WTC11 (cell line): ENCODE measurements around the gene EAF1. TPM values are rescaled to one million over a fixed set of nuclear protein-coding genes. Genes with fewer than 3 reads are reported as not detected.
"Not testable (repeated sequence)": the region's sequence is repeated elsewhere in the genome, so short reads cannot be mapped to it uniquely, and the experiment has no call there.

Source experiments
- ATAC-seq: fragments of 200-7000 bp; cut with Tn5 transposase; 2 replicates; pipeline ENCODE4 v1.10.0; 2021; ENCODE audit warnings: mild to moderate bottlenecking, moderate library complexity
- CTCF ChIA-PET: fragments of 300-600 bp; sonication (Branson Sonifier 250); formaldehyde crosslinking; loops from one replicate; lab custom pipeline; 2021; ENCODE audit warnings: antibody characterized with exemption; lab: Charles Lee
- POLR2A ChIA-PET: fragments of 350-600 bp; sonication (Branson Sonifier 250); formaldehyde crosslinking; loops from one replicate; lab custom pipeline; 2021; ENCODE audit warnings: antibody characterized with exemption; lab: Charles Lee
- DNase-seq: peaks from one replicate; pipeline ENCODE4 v3.0.0; 2021; ENCODE audit warnings: low spot score
- H3K27ac Mint-ChIP-seq: 2 replicates; pipeline ENCODE4 v1.8.0; 2021; ENCODE audit warnings: mixed read lengths
- H3K27me3 Mint-ChIP-seq: 2 replicates; pipeline ENCODE4 v1.8.0; 2021; ENCODE audit warnings: low read depth, mild to moderate bottlenecking, moderate library complexity, mixed read lengths
- H3K36me3 Mint-ChIP-seq: 2 replicates; pipeline ENCODE4 v1.8.0; 2021; ENCODE audit warnings: mixed read lengths
- H3K4me1 Mint-ChIP-seq: 2 replicates; pipeline ENCODE4 v1.8.0; 2022; ENCODE audit warnings: mixed read lengths
- H3K4me3 Mint-ChIP-seq: 2 replicates; pipeline ENCODE4 v1.8.0; 2021; ENCODE audit warnings: mild to moderate bottlenecking, moderate library complexity, mixed read lengths
- H3K9me3 Mint-ChIP-seq: 2 replicates; pipeline ENCODE4 v1.8.0; 2021; ENCODE audit warnings: mixed read lengths
- CREB1 ChIP-seq: sonication (generic); formaldehyde crosslinking; IDR thresholded peaks from 2 replicates; pipeline ENCODE4 v1.8.0; 2023; ENCODE audit warnings: mild to moderate bottlenecking, missing genetic modification reagents
- CTCF ChIP-seq: fragments of 200-600 bp; IDR thresholded peaks from 2 replicates; pipeline ENCODE4 v1.8.0; 2022; ENCODE audit warnings: antibody characterized with exemption
- E2F1 ChIP-seq: sonication (generic); formaldehyde crosslinking; IDR thresholded peaks from 2 replicates; pipeline ENCODE4 v1.8.0; 2022; ENCODE audit warnings: mild to moderate bottlenecking, missing genetic modification reagents
- EMX1 ChIP-seq: fragments of 250-450 bp; sonication (Bioruptor Pico); IDR thresholded peaks from 2 replicates; pipeline ENCODE4 v1.8.0; 2021; ENCODE audit warnings: mild to moderate bottlenecking
- ETV6 ChIP-seq: sonication (generic); formaldehyde crosslinking; IDR thresholded peaks from 2 replicates; pipeline ENCODE4 v1.8.1; 2022; ENCODE audit warnings: mild to moderate bottlenecking, missing genetic modification reagents
- GRHL2 ChIP-seq: fragments of 250-450 bp; sonication (Bioruptor Pico); IDR thresholded peaks from 2 replicates; pipeline ENCODE4 v1.8.0; 2022; ENCODE audit warnings: mild to moderate bottlenecking, moderate library complexity; ENCODE audit not compliant: insufficient replicate concordance, severe bottlenecking
- GTF2I ChIP-seq: fragments of 250-450 bp; sonication (Bioruptor Pico); conservative IDR thresholded peaks from 2 replicates; pipeline ENCODE4 v1.4.0; 2021; ENCODE audit warnings: mild to moderate bottlenecking
- IRF2 ChIP-seq: sonication (generic); formaldehyde crosslinking; IDR thresholded peaks from 2 replicates; pipeline ENCODE4 v1.8.0; 2022; ENCODE audit warnings: low read depth, missing genetic modification reagents, borderline replicate concordance
- NFATC4 ChIP-seq: fragments of 250-450 bp; sonication (Bioruptor Pico); IDR thresholded peaks from 2 replicates; pipeline ENCODE4 v1.9.0; 2021; ENCODE audit warnings: mild to moderate bottlenecking
- PRDM15 ChIP-seq: sonication (generic); formaldehyde crosslinking; IDR thresholded peaks from 2 replicates; pipeline ENCODE4 v1.8.0; 2022; ENCODE audit warnings: missing genetic modification reagents
- TP53 ChIP-seq: sonication (generic); formaldehyde crosslinking; IDR thresholded peaks from 2 replicates; pipeline ENCODE4 v1.8.1; 2023; ENCODE audit warnings: mild to moderate bottlenecking, missing genetic modification reagents
- ZNF263 ChIP-seq: sonication (generic); formaldehyde crosslinking; IDR thresholded peaks from 2 replicates; pipeline ENCODE4 v1.8.1; 2022; ENCODE audit warnings: low read depth, mild to moderate bottlenecking, moderate library complexity, missing genetic modification reagents
- ZNF416 ChIP-seq: fragments of 250-450 bp; sonication (Bioruptor Pico); IDR thresholded peaks from 2 replicates; pipeline ENCODE4 v1.9.0; 2021; ENCODE audit warnings: mild to moderate bottlenecking, inconsistent platforms
- total RNA-seq: library from RNA; stranded (reverse); gene quantifications from 3 replicates; pipeline ENCODE4 v1.2.3, GENCODE V29; 2021
- TF ChIP-seq, protein P1 (sequence below): sonication (generic); formaldehyde crosslinking; IDR thresholded peaks from 2 replicates; pipeline ENCODE4 v1.8.1; 2023; ENCODE audit warnings: mild to moderate bottlenecking, missing genetic modification reagents, moderate library complexity
- TF ChIP-seq, protein P2 (sequence below): sonication (generic); formaldehyde crosslinking; conservative IDR thresholded peaks from 2 replicates; pipeline ENCODE4 v1.8.1; 2022; ENCODE audit warnings: mild to moderate bottlenecking, missing genetic modification reagents
- TF ChIP-seq, protein P3 (sequence below): sonication (generic); formaldehyde crosslinking; conservative IDR thresholded peaks from 2 replicates; pipeline ENCODE4 v1.8.1; 2023; ENCODE audit warnings: mild to moderate bottlenecking, low read depth, missing genetic modification reagents, moderate library complexity

Gene EAF1
- total RNA-seq, 1 experiment from 2014 or later = 25.4 TPM

DNA sequence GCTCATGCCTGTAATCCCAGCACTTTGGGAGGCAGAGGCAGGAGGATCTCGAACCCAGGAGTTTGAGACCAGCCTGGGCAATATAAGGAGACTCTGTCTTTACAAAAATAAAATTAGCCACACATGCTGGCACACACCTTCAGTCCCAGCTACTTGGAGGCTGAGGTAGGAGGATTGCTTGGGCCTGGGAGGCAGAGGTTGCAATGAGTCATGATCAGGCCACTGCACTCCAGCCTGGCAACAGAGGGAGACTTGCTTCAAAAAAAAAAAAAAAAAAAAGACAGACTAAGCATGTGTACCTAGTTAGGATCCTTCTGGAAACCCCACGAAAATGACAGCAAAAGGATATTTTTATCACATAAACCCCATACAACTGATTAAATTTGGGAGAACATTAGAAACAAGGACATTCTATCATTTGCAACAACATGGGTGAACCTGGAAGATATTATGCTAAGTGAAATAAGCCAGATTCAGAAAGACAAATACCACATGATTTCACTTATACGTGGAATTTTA is 44.9 kb upstream of the EAF1 start (continued):
- TF ChIP-seq E2F1 (CRISPR knock-in tag) (no peak), EMX1 (no peak), IRF2 (CRISPR knock-in tag) (no peak), CTCF (no peak), GRHL2 (CRISPR knock-in tag) (no peak), PRDM15 (CRISPR knock-in tag) (no peak)
- TF ChIP-seq, all 79 proteins: peak for 0

DNA sequence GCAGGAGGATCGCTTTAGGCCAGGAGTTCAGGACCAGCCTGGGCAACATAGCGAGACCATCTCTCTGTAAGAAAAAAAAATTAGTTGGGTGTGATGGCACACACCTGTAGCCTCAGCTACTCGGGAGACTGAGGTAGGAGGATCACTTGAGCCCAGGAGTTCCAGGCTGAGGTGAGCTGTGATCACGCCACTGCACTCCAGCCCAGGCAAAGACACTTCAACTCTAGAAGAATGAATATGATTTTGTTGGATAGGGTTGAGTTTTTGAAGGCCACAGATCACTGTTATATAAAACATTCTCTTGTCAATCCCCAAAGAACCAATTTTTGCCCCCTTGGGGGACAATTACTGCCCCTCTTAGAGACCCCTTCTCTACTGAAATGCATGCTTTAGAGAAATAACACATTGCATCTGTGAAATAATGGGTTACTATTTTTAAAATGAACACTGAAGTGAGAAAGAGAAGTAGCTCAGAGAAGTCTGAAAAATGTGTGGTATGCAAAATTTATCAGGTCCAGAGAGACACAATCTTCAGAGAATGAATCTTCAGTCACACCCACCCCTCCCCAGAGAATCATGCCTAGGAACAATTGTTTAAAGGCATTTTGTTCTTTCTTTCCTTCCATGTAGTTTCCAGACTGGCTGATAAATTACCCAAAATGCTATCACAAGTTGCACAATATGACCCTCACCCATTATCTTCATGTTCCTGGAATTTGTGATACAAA is 42.7 kb upstream of the EAF1 start:
- Mint-ChIP-seq H3K27me3 (peaks cover 6% of the 10 kb centered on the region; the same call in 1 of the 2 replicates), H3K9me3 (peaks cover 19% of the 10 kb centered on the region), H3K4me1 (no peaks in the 10 kb centered on the region), H3K4me3 (no peak overlapping the region), H3K27ac (no peak overlapping the region), H3K36me3 (peaks cover 6% of the 10 kb centered on the region; the same call in 1 of the 2 replicates)
- no peak for ATAC-seq
- ChIA-PET POLR2A (interaction anchor here (0.6 to 0.7 kb wide), 2 partner anchors 24 to 1617 kb away, joined by 3 to 4 read pairs; no protein-coding TSS in a partner anchor), CTCF (no interaction called here)
- DNase-seq = no peak
- TF ChIP-seq NFATC4 (CRISPR knock-in tag) (no peak), TP53 (CRISPR knock-in tag) (no peak), EMX1 (no peak), IRF2 (CRISPR knock-in tag) (no peak), CREB1 (CRISPR knock-in tag) (no peak), GTF2I (no peak), ETV6 (CRISPR knock-in tag) (no peak), ZNF263 (no peak), ZNF416 (CRISPR knock-in tag) (no peak)
- TF ChIP-seq, protein P1, sequence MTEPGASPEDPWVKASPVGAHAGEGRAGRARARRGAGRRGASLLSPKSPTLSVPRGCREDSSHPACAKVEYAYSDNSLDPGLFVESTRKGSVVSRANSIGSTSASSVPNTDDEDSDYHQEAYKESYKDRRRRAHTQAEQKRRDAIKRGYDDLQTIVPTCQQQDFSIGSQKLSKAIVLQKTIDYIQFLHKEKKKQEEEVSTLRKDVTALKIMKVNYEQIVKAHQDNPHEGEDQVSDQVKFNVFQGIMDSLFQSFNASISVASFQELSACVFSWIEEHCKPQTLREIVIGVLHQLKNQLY (CRISPR knock-in tag) = no peak
- TF ChIP-seq, protein P2, sequence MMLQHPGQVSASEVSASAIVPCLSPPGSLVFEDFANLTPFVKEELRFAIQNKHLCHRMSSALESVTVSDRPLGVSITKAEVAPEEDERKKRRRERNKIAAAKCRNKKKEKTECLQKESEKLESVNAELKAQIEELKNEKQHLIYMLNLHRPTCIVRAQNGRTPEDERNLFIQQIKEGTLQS (CRISPR knock-in tag) = no peak
- TF ChIP-seq, protein P3, sequence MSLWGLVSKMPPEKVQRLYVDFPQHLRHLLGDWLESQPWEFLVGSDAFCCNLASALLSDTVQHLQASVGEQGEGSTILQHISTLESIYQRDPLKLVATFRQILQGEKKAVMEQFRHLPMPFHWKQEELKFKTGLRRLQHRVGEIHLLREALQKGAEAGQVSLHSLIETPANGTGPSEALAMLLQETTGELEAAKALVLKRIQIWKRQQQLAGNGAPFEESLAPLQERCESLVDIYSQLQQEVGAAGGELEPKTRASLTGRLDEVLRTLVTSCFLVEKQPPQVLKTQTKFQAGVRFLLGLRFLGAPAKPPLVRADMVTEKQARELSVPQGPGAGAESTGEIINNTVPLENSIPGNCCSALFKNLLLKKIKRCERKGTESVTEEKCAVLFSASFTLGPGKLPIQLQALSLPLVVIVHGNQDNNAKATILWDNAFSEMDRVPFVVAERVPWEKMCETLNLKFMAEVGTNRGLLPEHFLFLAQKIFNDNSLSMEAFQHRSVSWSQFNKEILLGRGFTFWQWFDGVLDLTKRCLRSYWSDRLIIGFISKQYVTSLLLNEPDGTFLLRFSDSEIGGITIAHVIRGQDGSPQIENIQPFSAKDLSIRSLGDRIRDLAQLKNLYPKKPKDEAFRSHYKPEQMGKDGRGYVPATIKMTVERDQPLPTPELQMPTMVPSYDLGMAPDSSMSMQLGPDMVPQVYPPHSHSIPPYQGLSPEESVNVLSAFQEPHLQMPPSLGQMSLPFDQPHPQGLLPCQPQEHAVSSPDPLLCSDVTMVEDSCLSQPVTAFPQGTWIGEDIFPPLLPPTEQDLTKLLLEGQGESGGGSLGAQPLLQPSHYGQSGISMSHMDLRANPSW (CRISPR knock-in tag) = no peak

DNA sequence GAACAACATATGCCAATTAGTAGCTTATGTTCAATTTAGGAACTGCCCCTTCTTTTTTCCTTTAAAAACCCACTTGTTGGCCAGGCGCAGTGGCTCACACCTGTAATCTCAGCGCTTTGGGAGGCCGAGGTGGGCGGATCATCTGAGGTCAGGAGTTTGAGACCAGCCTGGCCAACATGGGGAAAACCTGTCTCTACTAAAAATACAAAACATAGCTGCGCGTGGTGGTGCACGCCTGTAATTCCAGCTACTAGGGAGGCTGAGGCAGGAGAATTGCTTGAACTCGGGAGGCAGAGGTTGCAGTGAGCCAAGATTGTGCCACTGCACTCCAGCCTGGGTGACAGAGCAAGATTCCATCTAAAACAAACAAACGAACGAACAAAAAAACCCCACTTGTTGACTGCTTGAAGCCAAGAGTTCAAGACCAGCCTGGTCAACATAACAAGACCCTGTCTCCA is 42.1 kb upstream of the EAF1 start:
- peaks cover 19% of the 10 kb centered on the region for H3K9me3 Mint-ChIP-seq
- ATAC-seq, CTCF ChIA-PET, H3K36me3 Mint-ChIP-seq, DNase-seq, H3K27me3 Mint-ChIP-seq, H3K4me1 Mint-ChIP-seq, POLR2A ChIA-PET, H3K27ac Mint-ChIP-seq, H3K4me3 Mint-ChIP-seq: not testable (repeated sequence)
